Caco-2 (cell line): ENCODE measurements around the gene MICOS13. TPM values are rescaled to one million over a fixed set of nuclear protein-coding genes. Genes with fewer than 3 reads are reported as not detected.

Experiments used
- Bru-seq: library from RNA; stranded (reverse); fragments of 400-500 nt; gene quantifications from one replicate; lab custom pipeline; 2021; lab: Mats Ljungman, UMichigan
- BruChase-seq, 2 experiments: library from RNA; stranded (reverse); fragments of 400-500 nt; gene quantifications; one replicate each; lab custom pipeline; 2021; lab: Mats Ljungman, UMichigan
- BruUV-seq: library from RNA; stranded (reverse); fragments of 400-500 nt; replicated peaks from 2 replicates; lab custom pipeline; 2021; lab: Mats Ljungman, UMichigan
- CTCF ChIA-PET: fragments of 300-600 bp; sonication (Branson Sonifier 250); formaldehyde crosslinking; loops from one replicate; lab custom pipeline; 2022; ENCODE audit warnings: antibody characterized with exemption; lab: Charles Lee
- POLR2A ChIA-PET: fragments of 300-600 bp; sonication (Branson Sonifier 250); formaldehyde crosslinking; loops from one replicate; lab custom pipeline; 2022; ENCODE audit warnings: antibody characterized with exemption; lab: Charles Lee
- DNase-seq, 2 experiments: peaks; one replicate each; pipeline versions ENCODE4 v3.0.0 to v3.0.0-alpha.2; 2020 to 2022
- H3K27me3 ChIP-seq: replicated peaks from 2 replicates; pipeline ENCODE4 v1.6.0; 2011; ENCODE audit warnings: low read length; ENCODE audit not compliant: control insufficient read depth, insufficient read depth
- H3K36me3 ChIP-seq: 2 replicates; pipeline ENCODE4 v1.5.1; 2011; ENCODE audit warnings: low read length; ENCODE audit not compliant: control insufficient read depth, insufficient read depth
- H3K4me1 ChIP-seq: fragments of 250-450 bp; sonication (Bioruptor Pico); 2 replicates; pipeline ENCODE4 v1.5.1; 2020; ENCODE audit warnings: mild to moderate bottlenecking
- H3K4me3 ChIP-seq: 2 replicates; pipeline ENCODE4 v1.5.1; 2011; ENCODE audit warnings: low read depth, mild to moderate bottlenecking, control low read depth, low read length
- H3K9me3 ChIP-seq: fragments of 250-450 bp; sonication (Bioruptor Pico); 2 replicates; pipeline ENCODE4 v1.5.1; 2020; ENCODE audit warnings: mild to moderate bottlenecking, moderate library complexity
- H3K27ac Mint-ChIP-seq: one replicate; pipeline ENCODE4 v1.8.0; 2022; ENCODE audit warnings: mixed read lengths; ENCODE audit not compliant: unreplicated experiment
- H3K27me3 Mint-ChIP-seq: one replicate; pipeline ENCODE4 v1.8.0; 2022; ENCODE audit warnings: mixed read lengths; ENCODE audit not compliant: insufficient read depth, unreplicated experiment
- H3K36me3 Mint-ChIP-seq: one replicate; pipeline ENCODE4 v1.8.0; 2022; ENCODE audit warnings: mild to moderate bottlenecking, mixed read lengths; ENCODE audit not compliant: insufficient read depth, unreplicated experiment
- H3K4me1 Mint-ChIP-seq: one replicate; pipeline ENCODE4 v1.8.0; 2022; ENCODE audit warnings: low read depth, mixed read lengths; ENCODE audit not compliant: unreplicated experiment
- H3K4me3 Mint-ChIP-seq: one replicate; pipeline ENCODE4 v1.8.0; 2022; ENCODE audit warnings: mild to moderate bottlenecking, moderate library complexity, mixed read lengths; ENCODE audit not compliant: unreplicated experiment
- H3K9me3 Mint-ChIP-seq: one replicate; pipeline ENCODE4 v1.8.0; 2022; ENCODE audit warnings: mixed read lengths; ENCODE audit not compliant: unreplicated experiment
- intact Hi-C: fragments of 100-400 bp; cut with micrococcal nuclease; formaldehyde crosslinking; loops from one replicate; pipeline ENCODE4 v1.10.0; 2022; ENCODE audit not compliant: unreplicated experiment
- long read RNA-seq: library from polyadenylated mRNA; stranded (forward); transcript quantifications from one replicate; pipeline ENCODE4 v2.0.0, GENCODE V29; 2022
- total RNA-seq: library from RNA; stranded (reverse); gene quantifications from 2 replicates; pipeline ENCODE4 v1.2.3, GENCODE V29; 2022
- TF ChIP-seq, protein P1 (sequence below), 2 experiments: fragments of 200-600 bp in 1 of 2; IDR thresholded peaks; 1 replicate in 1 of 2; 2 replicates in 1 of 2; pipeline versions ENCODE4 v1.5.1 to v1.8.0; 2011 to 2022; ENCODE audit warnings: antibody characterized with exemption in 1 of 2, control low read depth in 1 of 2, inconsistent platforms in 1 of 2, low read depth in 1 of 2, low read length in 1 of 2, mild to moderate bottlenecking in 1 of 2, moderate library complexity in 1 of 2; ENCODE audit not compliant: insufficient read depth in 1 of 2, severe bottlenecking in 1 of 2, unreplicated experiment in 1 of 2

The MICOS13 gene, protein sequence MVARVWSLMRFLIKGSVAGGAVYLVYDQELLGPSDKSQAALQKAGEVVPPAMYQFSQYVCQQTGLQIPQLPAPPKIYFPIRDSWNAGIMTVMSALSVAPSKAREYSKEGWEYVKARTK
- total RNA-seq = 43.1 and 44.0 TPM in 2 replicates
- Bru-seq, nascent RNA = percentile 54 among the genes with signal in this experiment
- percentile 59 among the genes with signal in this experiment for BruChase-seq, experiment 1, labeled RNA remaining after a 2-hour chase
- percentile 72 among the genes with signal in this experiment for BruChase-seq, experiment 2, labeled RNA remaining after a 6-hour chase
- long read RNA-seq, transcript C19orf70-201 (4 exons, 896 nt) = major isoform, 65 of 70 reads
- long read RNA-seq, partial matches to known transcripts = 0 of 70 reads
- long read RNA-seq, other reads (novel, unspliced or antisense) = 3 of 70 reads

DNA sequence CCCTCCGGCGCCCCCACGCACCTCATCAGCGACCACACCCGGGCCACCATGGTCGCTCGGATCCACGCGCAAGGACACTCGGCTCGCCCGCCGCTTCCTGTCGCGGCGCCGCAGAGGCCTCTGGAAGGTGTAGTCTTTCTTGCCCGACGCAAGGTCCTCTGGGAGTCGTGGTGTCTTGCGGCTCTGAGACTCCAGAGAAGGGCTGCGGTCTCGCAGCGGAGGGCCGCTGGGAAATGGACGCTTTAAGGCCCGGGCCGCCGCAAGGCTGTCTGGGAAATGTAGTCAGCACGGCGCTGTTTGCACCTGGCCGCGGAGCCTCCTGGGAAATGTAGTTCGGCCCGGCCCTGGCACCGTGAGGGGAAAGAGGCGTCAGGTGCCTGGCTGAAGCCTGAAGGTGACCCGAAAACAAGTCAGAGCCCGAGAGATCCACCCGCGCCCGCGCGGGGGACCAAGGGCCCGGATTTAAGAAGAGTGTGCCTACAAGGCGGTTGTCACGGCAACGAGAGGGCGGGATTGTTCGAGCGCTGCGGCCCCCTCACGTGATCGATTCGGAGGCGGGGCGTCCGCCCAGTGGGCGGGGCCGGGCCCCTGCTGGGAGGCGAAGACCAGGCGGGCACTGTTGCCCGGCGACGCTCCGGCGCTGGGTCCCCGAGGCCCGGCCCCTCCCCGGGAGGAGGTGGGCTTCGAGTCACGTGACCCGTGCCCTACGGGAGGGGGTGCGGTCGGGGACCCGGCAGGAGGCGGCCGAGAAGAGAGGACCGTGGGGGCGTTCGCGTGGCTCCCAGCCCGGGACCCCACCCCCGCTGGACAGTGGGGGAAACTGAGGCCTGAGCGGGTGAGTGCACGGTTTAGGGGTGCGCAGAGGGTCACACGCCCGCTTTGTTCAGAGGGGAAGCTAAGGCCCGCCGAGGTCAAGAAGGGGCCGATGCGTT lies at the start of gene MICOS13, which contains the start of gene HSD11B1L:
TSS of gene MICOS13 (minus strand) at position 80 of the 932 bp plus-strand sequence. CDS start at position 50, 30 bp downstream.
TSS of gene HSD11B1L (plus strand) at position 591 of the 932 bp plus-strand sequence. CDS start 3,806 bp downstream, outside the sequence.
- Histone ChIP-seq H3K9me3 (no peaks in the 10 kb centered on the region), H3K4me3 (peak within 1 kb of the TSS; percentile 91), H3K36me3 (no peaks in the 10 kb centered on the region), H3K27me3 (no peaks in the 10 kb centered on the region), H3K4me1 (no peaks in the 10 kb centered on the region; the same call in 1 of the 2 replicates)
- Mint-ChIP-seq H3K9me3 (no peaks in the 10 kb centered on the region), H3K36me3 (peaks cover 41% of the 10 kb centered on the region), H3K27me3 (no peaks in the 10 kb centered on the region), H3K4me3 (peak within 1 kb of the TSS; percentile 79), H3K4me1 (peaks cover 15% of the 10 kb centered on the region), H3K27ac (peak within 1 kb of the TSS; percentile 96)
- intact Hi-C loops = loop anchor here (1.0 kb wide), 1 partner anchor 110 kb away; no protein-coding TSS in a partner anchor
- CTCF ChIA-PET = no interaction called here
- BruUV-seq = no TSS peak
- TF ChIP-seq, protein P1, sequence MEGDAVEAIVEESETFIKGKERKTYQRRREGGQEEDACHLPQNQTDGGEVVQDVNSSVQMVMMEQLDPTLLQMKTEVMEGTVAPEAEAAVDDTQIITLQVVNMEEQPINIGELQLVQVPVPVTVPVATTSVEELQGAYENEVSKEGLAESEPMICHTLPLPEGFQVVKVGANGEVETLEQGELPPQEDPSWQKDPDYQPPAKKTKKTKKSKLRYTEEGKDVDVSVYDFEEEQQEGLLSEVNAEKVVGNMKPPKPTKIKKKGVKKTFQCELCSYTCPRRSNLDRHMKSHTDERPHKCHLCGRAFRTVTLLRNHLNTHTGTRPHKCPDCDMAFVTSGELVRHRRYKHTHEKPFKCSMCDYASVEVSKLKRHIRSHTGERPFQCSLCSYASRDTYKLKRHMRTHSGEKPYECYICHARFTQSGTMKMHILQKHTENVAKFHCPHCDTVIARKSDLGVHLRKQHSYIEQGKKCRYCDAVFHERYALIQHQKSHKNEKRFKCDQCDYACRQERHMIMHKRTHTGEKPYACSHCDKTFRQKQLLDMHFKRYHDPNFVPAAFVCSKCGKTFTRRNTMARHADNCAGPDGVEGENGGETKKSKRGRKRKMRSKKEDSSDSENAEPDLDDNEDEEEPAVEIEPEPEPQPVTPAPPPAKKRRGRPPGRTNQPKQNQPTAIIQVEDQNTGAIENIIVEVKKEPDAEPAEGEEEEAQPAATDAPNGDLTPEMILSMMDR (IDR thresholded peaks at IDR 0.05; ENCODE audit: insufficient read depth in 1 of 2, low read depth in 1 of 2, low read length in 1 of 2, severe bottlenecking in 1 of 2, unreplicated experiment in 1 of 2) = no peak
- peak; percentile 96 to 98 for DNase-seq
- POLR2A ChIA-PET = no interaction called here

DNA sequence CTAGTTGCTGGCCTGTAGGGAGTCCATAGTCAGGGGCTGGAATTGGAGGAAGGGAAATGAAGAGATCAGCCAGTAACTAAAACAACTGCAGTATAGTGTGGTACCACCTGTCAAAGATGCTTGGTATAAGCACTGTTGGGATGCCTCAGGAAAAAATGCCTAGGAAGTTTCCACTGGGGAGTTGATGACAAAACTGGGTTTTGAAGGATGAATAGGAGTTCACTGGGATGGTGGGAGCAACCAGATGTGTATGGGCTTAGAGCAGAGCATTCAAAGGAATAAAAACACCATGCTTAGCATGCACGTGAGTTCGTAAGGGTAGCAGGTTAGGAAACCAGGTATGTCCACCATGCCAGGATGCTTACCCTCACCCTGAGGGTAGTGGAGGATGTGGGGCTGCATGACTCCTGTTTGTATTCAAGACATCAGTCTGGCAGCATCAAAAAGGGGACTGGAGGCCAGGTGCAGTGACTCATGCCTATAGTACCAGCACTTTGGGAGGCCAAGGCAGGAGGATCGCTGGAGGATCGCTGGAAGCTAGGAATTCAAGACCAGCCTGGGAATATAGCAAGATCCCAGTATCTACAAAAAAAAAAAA lies 47.2 kb upstream of the MICOS13 start:
- CTCF ChIA-PET = interaction anchor here (1.1 kb wide), 1 partner anchor 76 kb away, joined by 4 read pairs; no protein-coding TSS in a partner anchor
- H3K36me3 Mint-ChIP-seq = peaks cover 5% of the 10 kb centered on the region
- intact Hi-C loops = no loop called here

More for the DNA sequence above, 47.2 kb upstream of the MICOS13 start:
- BruUV-seq = no TSS peak
- H3K27me3 Mint-ChIP-seq = no peaks in the 10 kb centered on the region
- no peak for DNase-seq
- Histone ChIP-seq H3K4me1 (no peaks in the 10 kb centered on the region), H3K4me3 (no peak overlapping the region), H3K36me3 (no peaks in the 10 kb centered on the region), H3K9me3 (peaks cover 10% of the 10 kb centered on the region), H3K27me3 (no peaks in the 10 kb centered on the region)
- H3K4me1 Mint-ChIP-seq = no peaks in the 10 kb centered on the region
- H3K4me3 Mint-ChIP-seq = no peak overlapping the region
- no peak overlapping the region for H3K27ac Mint-ChIP-seq
- POLR2A ChIA-PET = interaction anchor here (0.6 kb wide), 1 partner anchor 38 kb away, joined by 3 read pairs; no protein-coding TSS in a partner anchor
- TF ChIP-seq, protein P1 (IDR thresholded peaks at IDR 0.05; ENCODE audit: insufficient read depth in 1 of 2, low read depth in 1 of 2, low read length in 1 of 2, severe bottlenecking in 1 of 2, unreplicated experiment in 1 of 2) = no peak
- H3K9me3 Mint-ChIP-seq = no peaks in the 10 kb centered on the region
